ENCODE measurements around the gene GPR45. TPM values are rescaled to one million over a fixed set of nuclear protein-coding genes. Genes with fewer than 3 reads are reported as not detected.
A peak's percentile ranks its signal among the peaks of the same experiment; 100 is the strongest.

GPR45 gene
- total and polyA plus RNA-seq, 9 of the 15 experiments (the other 6 are each of a cell fraction or from before 2014, with no cell fraction given), result not detected

DNA sequence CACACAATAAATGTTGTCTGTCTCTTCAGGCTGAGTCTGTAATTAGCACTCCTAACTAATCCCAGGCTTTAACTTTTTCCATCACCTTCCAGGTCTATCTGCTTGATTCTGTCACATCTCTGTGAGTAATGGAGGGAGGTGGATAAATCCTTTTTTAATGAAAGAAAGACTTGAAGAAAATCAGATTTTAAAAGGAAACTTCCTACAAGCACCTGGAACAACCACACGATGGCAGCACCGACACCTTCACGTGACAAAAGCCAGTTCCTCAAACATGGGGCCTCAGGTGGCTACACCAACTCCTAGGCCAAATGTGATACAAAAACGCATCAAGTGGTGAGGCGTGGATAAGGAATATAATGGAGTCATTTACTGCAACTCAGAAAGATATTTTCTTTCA is 46.1 kb downstream of the GPR45 start (continued):
- no peak for TF ChIP-seq C11orf30 (IDR thresholded peaks at IDR 0.05; ENCODE audit: low read depth)
- no peak for TF ChIP-seq RUNX1 (IDR thresholded peaks at IDR 0.05; ENCODE audit: low read depth)
- no peak for TF ChIP-seq YBX1 (IDR thresholded peaks at IDR 0.05)
- peak; percentile 42; the same call in 1 of the 2 replicates for TF ChIP-seq L3MBTL2 (IDR thresholded peaks at IDR 0.05)
- 0 out of 2 replicates have a peak, but pooled peaks have one; percentile 27 for TF ChIP-seq MYC (IDR thresholded peaks at IDR 0.05; ENCODE audit: low read depth, low read length)
- TF ChIP-seq MYC (CRISPR knock-in tag; IDR thresholded peaks at IDR 0.05; ENCODE audit: borderline replicate concordance, low read depth), result no peak
- TF ChIP-seq, protein P1, sequence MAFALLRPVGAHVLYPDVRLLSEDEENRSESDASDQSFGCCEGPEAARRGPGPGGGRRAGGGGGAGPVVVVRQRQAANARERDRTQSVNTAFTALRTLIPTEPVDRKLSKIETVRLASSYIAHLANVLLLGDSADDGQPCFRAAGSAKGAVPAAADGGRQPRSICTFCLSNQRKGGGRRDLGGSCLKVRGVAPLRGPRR (CRISPR knock-in tag; IDR thresholded peaks at IDR 0.05), result no peak
- TF ChIP-seq, protein P2, sequence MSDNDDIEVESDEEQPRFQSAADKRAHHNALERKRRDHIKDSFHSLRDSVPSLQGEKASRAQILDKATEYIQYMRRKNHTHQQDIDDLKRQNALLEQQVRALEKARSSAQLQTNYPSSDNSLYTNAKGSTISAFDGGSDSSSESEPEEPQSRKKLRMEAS (CRISPR knock-in tag; IDR thresholded peaks at IDR 0.05), result peak; percentile 19; the same call in 1 of the 2 replicates
- TF ChIP-seq, protein P3, sequence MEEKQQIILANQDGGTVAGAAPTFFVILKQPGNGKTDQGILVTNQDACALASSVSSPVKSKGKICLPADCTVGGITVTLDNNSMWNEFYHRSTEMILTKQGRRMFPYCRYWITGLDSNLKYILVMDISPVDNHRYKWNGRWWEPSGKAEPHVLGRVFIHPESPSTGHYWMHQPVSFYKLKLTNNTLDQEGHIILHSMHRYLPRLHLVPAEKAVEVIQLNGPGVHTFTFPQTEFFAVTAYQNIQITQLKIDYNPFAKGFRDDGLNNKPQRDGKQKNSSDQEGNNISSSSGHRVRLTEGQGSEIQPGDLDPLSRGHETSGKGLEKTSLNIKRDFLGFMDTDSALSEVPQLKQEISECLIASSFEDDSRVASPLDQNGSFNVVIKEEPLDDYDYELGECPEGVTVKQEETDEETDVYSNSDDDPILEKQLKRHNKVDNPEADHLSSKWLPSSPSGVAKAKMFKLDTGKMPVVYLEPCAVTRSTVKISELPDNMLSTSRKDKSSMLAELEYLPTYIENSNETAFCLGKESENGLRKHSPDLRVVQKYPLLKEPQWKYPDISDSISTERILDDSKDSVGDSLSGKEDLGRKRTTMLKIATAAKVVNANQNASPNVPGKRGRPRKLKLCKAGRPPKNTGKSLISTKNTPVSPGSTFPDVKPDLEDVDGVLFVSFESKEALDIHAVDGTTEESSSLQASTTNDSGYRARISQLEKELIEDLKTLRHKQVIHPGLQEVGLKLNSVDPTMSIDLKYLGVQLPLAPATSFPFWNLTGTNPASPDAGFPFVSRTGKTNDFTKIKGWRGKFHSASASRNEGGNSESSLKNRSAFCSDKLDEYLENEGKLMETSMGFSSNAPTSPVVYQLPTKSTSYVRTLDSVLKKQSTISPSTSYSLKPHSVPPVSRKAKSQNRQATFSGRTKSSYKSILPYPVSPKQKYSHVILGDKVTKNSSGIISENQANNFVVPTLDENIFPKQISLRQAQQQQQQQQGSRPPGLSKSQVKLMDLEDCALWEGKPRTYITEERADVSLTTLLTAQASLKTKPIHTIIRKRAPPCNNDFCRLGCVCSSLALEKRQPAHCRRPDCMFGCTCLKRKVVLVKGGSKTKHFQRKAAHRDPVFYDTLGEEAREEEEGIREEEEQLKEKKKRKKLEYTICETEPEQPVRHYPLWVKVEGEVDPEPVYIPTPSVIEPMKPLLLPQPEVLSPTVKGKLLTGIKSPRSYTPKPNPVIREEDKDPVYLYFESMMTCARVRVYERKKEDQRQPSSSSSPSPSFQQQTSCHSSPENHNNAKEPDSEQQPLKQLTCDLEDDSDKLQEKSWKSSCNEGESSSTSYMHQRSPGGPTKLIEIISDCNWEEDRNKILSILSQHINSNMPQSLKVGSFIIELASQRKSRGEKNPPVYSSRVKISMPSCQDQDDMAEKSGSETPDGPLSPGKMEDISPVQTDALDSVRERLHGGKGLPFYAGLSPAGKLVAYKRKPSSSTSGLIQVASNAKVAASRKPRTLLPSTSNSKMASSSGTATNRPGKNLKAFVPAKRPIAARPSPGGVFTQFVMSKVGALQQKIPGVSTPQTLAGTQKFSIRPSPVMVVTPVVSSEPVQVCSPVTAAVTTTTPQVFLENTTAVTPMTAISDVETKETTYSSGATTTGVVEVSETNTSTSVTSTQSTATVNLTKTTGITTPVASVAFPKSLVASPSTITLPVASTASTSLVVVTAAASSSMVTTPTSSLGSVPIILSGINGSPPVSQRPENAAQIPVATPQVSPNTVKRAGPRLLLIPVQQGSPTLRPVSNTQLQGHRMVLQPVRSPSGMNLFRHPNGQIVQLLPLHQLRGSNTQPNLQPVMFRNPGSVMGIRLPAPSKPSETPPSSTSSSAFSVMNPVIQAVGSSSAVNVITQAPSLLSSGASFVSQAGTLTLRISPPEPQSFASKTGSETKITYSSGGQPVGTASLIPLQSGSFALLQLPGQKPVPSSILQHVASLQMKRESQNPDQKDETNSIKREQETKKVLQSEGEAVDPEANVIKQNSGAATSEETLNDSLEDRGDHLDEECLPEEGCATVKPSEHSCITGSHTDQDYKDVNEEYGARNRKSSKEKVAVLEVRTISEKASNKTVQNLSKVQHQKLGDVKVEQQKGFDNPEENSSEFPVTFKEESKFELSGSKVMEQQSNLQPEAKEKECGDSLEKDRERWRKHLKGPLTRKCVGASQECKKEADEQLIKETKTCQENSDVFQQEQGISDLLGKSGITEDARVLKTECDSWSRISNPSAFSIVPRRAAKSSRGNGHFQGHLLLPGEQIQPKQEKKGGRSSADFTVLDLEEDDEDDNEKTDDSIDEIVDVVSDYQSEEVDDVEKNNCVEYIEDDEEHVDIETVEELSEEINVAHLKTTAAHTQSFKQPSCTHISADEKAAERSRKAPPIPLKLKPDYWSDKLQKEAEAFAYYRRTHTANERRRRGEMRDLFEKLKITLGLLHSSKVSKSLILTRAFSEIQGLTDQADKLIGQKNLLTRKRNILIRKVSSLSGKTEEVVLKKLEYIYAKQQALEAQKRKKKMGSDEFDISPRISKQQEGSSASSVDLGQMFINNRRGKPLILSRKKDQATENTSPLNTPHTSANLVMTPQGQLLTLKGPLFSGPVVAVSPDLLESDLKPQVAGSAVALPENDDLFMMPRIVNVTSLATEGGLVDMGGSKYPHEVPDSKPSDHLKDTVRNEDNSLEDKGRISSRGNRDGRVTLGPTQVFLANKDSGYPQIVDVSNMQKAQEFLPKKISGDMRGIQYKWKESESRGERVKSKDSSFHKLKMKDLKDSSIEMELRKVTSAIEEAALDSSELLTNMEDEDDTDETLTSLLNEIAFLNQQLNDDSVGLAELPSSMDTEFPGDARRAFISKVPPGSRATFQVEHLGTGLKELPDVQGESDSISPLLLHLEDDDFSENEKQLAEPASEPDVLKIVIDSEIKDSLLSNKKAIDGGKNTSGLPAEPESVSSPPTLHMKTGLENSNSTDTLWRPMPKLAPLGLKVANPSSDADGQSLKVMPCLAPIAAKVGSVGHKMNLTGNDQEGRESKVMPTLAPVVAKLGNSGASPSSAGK (IDR thresholded peaks at IDR 0.05), result 0 out of 2 replicates have a peak, but pooled peaks have one; percentile 24
- no peak for TF ChIP-seq ZNF764 (CRISPR knock-in tag; IDR thresholded peaks at IDR 0.05; ENCODE audit: low read depth)
- no peak for TF ChIP-seq ZNF143 (CRISPR knock-in tag; IDR thresholded peaks at IDR 0.05)
- peak; percentile 93 for TF ChIP-seq USF2 (CRISPR knock-in tag; IDR thresholded peaks at IDR 0.05)
- peak; percentile 94 for TF ChIP-seq MITF (IDR thresholded peaks at IDR 0.05)
- TF ChIP-seq SP2 (IDR thresholded peaks at IDR 0.05; ENCODE audit: extremely low read depth, low read depth, low read length, poor library complexity, severe bottlenecking), result no peak
- TF ChIP-seq HCFC1 (IDR thresholded peaks at IDR 0.05; ENCODE audit: low read depth, low read length), result 0 out of 2 replicates have a peak, but pooled peaks have one; percentile 23

Data from K562 (cell line).